Measurements from ENCODE around the gene PARD3B. TPM values are rescaled to one million over a fixed set of nuclear protein-coding genes. Genes with fewer than 3 reads are reported as not detected.

Gene PARD3B
- total and polyA plus RNA-seq, 2 experiments from 2014 or later: 3.5 to 4.4 TPM

- no peak for ATAC-seq
- TF ChIP-seq JUNB (IDR thresholded peaks at IDR 0.05; ENCODE audit: unreplicated experiment) (no peak), ZNF331 (CRISPR knock-in tag; IDR thresholded peaks at IDR 0.05; ENCODE audit: low read depth) (no peak), NANOG (IDR thresholded peaks at IDR 0.05; ENCODE audit: borderline replicate concordance) (no peak), STAT1 (IDR thresholded peaks at IDR 0.05; ENCODE audit: unreplicated experiment) (no peak), ZNF462 (CRISPR knock-in tag; IDR thresholded peaks at IDR 0.05) (no peak), ETS1 (IDR thresholded peaks at IDR 0.05) (no peak), CREB1 (CRISPR knock-in tag; IDR thresholded peaks at IDR 0.05; ENCODE audit: low read depth) (no peak), REST (IDR thresholded peaks at IDR 0.05; ENCODE audit: unreplicated experiment) (no peak), POLR2AphosphoS5 (IDR thresholded peaks at IDR 0.05; ENCODE audit: low read depth) (no peak), CTCF (conservative IDR thresholded peaks at IDR 0.05; ENCODE audit: low read depth in 2 of 2) (no peak), EZH2phosphoT487 (IDR thresholded peaks at IDR 0.05; ENCODE audit: unreplicated experiment) (no peak), EZH2 (IDR thresholded peaks at IDR 0.05; ENCODE audit: low read depth, unreplicated experiment) (no peak)
- Histone ChIP-seq H2AFZ (no peak overlapping the region), H3K79me2 (replicated peaks; ENCODE audit: insufficient read depth) (no peaks in the 10 kb centered on the region), H3K4me2 (no peak overlapping the region), H3K9me2 (ENCODE audit: insufficient read depth) (peaks cover 15% of the 10 kb centered on the region), H3K27me3 (ENCODE audit: insufficient read depth) (no peaks in the 10 kb centered on the region), H4K20me1 (replicated peaks; ENCODE audit: insufficient read depth) (no peaks in the 10 kb centered on the region), H3K4me3 (no peak overlapping the region), H3K4me1 (ENCODE audit: insufficient read depth) (peaks cover 35% of the 10 kb centered on the region), H3K36me3 (ENCODE audit: insufficient read depth) (no peaks in the 10 kb centered on the region), H3F3A (replicated peaks; ENCODE audit: low read depth) (no peaks in the 10 kb centered on the region), H3K27ac (ENCODE audit: low read depth) (no peak overlapping the region)
- H3K4me1 Mint-ChIP-seq: peaks cover 48% of the 10 kb centered on the region
- H3K36me3 Mint-ChIP-seq (ENCODE audit: low read depth): no peaks in the 10 kb centered on the region; the same call in 2 of the 3 replicates
- no peak overlapping the region for H3K27ac Mint-ChIP-seq
- peaks cover 4% of the 10 kb centered on the region for H3K27me3 Mint-ChIP-seq (ENCODE audit: insufficient read depth, low read depth, poor library complexity)
- no peak for DNase-seq (ENCODE audit: low spot score)
- H3K9me3 Mint-ChIP-seq: no peaks in the 10 kb centered on the region
- no peak overlapping the region for H3K4me3 Mint-ChIP-seq
These were observed 915.9 kb downstream of the PARD3B start for GRCh38 chr2:205461169-205461568.
